Forelimb muscle (tissue), 1 donor: Measurements from ENCODE around the gene ZFP90. TPM values are rescaled to one million over a fixed set of nuclear protein-coding genes. Genes with fewer than 3 reads are reported as not detected.
A peak's percentile ranks its signal among the peaks of the same experiment; 100 is the strongest.
"Not testable (repeated sequence)": the region's sequence is repeated elsewhere in the genome, so short reads cannot be mapped to it uniquely, and the experiment has no call there.

Experiments used
- DNase-seq: peaks from one replicate; pipeline ENCODE4 v3.0.0-alpha.2; 2013; ENCODE audit warnings: low read depth
- polyA plus RNA-seq: library from polyadenylated mRNA; unstranded; fragments of 120-200 nt; gene quantifications from one replicate; pipeline ENCODE4 v1.2.1, GENCODE V29; 2013; ENCODE audit not compliant: insufficient read length

The ZFP90 gene
- polyA plus RNA-seq = 18.6 TPM

GRCh38 chr16:68538880-68539701 lies at the start of gene ZFP90:
Gene ZFP90, plus strand, starts transcription at chr16:68539291. Its CDS starts 502 bp downstream, at chr16:68539793.
- peak; percentile 72 for DNase-seq

GRCh38 chr16:68490358-68490757 lies 48.7 kb upstream of the ZFP90 start:
- no peak for DNase-seq

GRCh38 chr16:68490829-68491575 lies 48.1 kb upstream of the ZFP90 start:
- DNase-seq = no peak

GRCh38 chr16:68491576-68491950 lies 47.5 kb upstream of the ZFP90 start:
- DNase-seq = no peak

- no peak for DNase-seq
Observed at GRCh38 chr16:68492151-68492542, 46.9 kb upstream of the ZFP90 start.

GRCh38 chr16:68492543-68493411 lies 46.3 kb upstream of the ZFP90 start:
- DNase-seq = no peak

GRCh38 chr16:68493412-68494070 lies 45.5 kb upstream of the ZFP90 start:
- DNase-seq = no peak

- DNase-seq = not testable (repeated sequence)
Observed at GRCh38 chr16:68494261-68494660, 44.8 kb upstream of the ZFP90 start.

GRCh38 chr16:68496689-68497088 lies 42.4 kb upstream of the ZFP90 start:
- no peak for DNase-seq

GRCh38 chr16:68499006-68499405 lies 40.1 kb upstream of the ZFP90 start:
- DNase-seq = no peak

- no peak for DNase-seq
Observed at GRCh38 chr16:68503334-68503733, 35.8 kb upstream of the ZFP90 start.

- no peak for DNase-seq
Observed at GRCh38 chr16:68504066-68504465, 35.0 kb upstream of the ZFP90 start.

GRCh38 chr16:68506331-68507053 lies 32.6 kb upstream of the ZFP90 start:
- no peak for DNase-seq

- no peak for DNase-seq
Observed at GRCh38 chr16:68508013-68508412, 31.1 kb upstream of the ZFP90 start.

- no peak for DNase-seq
Observed at GRCh38 chr16:68508641-68509240, 30.4 kb upstream of the ZFP90 start.

GRCh38 chr16:68509381-68509780 lies 29.7 kb upstream of the ZFP90 start:
- DNase-seq = no peak

GRCh38 chr16:68510775-68511174 lies 28.3 kb upstream of the ZFP90 start:
- no peak for DNase-seq

GRCh38 chr16:68512183-68512582 lies 26.9 kb upstream of the ZFP90 start:
- DNase-seq = no peak

GRCh38 chr16:68512742-68513141 lies 26.3 kb upstream of the ZFP90 start:
- no peak for DNase-seq

- DNase-seq = no peak
Observed at GRCh38 chr16:68514511-68514910, 24.6 kb upstream of the ZFP90 start.
